OCI-LY7 (cell line): ENCODE measurements around the gene LIMK1.

Source experiments
- CTCF ChIP-seq: fragments of 200-600 bp; sonication (generic); conservative IDR thresholded peaks from 2 replicates; pipeline ENCODE4 v1.5.1; 2014; ENCODE audit warnings: mild to moderate bottlenecking, antibody characterized with exemption, low read length, moderate library complexity, mixed read lengths
- EZH2phosphoT487 ChIP-seq: fragments of 200-600 bp; sonication (generic); IDR thresholded peaks from 2 replicates; pipeline ENCODE4 v1.6.1; 2018; ENCODE audit warnings: low read depth, borderline replicate concordance, mild to moderate bottlenecking, mixed run types, antibody characterized with exemption, low read length, moderate library complexity, mixed read lengths

DNA sequence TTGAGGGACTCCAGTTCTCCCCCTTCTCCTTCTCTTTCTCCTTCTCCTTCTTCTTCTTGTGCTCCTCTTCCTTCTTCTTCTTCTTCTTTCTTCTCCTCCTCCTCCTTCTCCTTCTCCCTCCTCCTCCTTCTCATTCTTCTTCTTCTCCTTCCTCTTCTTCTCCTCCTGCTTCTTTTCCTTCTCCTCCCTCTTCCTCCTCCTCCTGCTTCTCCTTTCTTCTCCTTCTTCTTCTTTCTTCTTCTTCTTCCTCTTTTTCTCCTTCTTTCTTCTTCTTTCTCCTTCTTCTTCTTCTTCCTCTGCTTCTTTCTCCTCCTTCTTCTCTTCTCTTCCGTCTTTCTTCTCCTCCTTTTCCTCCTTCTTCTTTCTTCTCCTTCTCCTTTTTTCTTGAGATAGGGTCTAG, 25.6 kb upstream of the LIMK1 start:
- TF ChIP-seq CTCF (no peak), EZH2phosphoT487 (no peak)
